ENCODE results near the gene ZNF548.
A peak's percentile ranks its signal among the peaks of the same experiment; 100 is the strongest.

The ZNF548 gene

DNA sequence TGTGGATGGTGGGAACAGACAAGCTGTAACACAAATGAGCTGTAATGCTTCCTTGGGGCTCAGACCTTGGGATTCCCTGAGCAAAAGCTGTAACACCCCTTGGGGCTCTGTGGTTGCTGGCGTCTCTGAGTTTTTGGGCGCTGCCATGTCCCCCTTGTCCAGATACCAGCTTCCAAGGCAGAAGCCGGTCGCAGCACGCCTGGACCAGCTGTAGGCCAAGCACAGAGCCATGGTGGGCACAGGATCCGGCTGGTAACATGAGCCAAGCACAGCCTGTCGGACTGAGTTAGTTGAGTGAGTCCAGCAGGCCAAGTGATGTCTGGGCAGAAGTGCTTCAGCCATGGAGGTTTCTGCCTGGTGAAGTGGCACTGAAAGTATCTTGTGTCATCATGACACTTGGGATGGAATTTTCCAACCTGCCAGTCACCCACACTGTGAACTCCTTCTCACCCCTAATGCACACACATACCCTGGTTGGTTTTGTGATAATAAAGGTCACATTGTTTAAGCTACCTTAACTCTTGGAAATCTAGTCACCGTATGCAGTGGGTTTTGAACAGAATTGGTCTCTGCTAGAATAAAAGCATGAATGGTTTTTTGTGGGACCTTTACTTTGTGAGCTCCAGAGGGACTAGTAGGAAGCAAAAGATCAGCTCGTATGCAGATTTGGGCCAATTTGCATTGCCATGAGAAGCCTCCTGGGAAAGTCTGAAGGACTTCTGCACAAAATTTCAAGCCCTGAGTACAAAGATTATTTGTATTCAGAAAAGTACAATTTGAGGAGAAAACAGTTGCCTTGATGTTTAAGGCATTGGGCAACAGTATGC, 14.3 kb downstream of the ZNF548 start:
- DNase-seq = no peak

DNA sequence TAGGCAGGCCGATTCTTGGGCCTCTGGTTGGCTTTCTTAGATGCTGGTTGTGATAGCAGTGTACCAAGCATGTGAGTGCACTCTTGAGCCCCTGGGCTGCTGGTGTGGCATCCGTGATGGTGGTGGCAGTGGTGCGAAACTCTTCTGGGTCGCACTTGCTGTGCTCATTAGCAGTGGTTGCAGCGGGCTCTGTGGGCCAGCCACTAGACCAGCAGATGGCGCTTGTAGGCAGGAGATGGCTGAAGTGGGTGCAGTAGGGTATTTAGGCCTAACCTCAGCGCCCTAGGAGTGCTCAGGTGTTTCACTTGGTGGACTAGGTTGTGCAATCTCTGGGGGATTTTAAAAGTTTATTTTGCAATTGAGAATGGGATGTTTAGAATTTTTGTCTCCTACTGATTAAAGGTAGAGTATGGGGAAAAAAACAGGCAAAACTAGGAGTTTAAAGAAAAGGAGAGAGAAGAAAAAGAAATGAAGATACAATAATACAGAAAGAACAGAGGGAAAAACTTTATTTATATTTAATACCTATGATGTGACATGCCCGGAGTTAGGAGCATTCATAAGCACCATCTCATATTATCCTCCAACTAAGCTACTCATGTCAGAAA, 17.0 kb downstream of the ZNF548 start:
- DNase-seq = peak; percentile 80

GRCh38 chr19:57410877-57411671, 21.4 kb downstream of the ZNF548 start, which contains the start of gene ZNF17:
Gene ZNF17, plus strand, starts transcription at chr19:57411161. Its CDS starts 2,455 bp downstream, at chr19:57413616.
- DNase-seq = peak; percentile 91

- DNase-seq = no peak
These were observed 29.8 kb downstream of the ZNF548 start for GRCh38 chr19:57419439-57419838.

GRCh38 chr19:57421037-57421436, 31.4 kb downstream of the ZNF548 start:
- no peak for DNase-seq

GRCh38 chr19:57434386-57435061, 44.9 kb downstream of the ZNF548 start:
- no peak for DNase-seq

- peak; percentile 91 for DNase-seq
These were observed 45.7 kb downstream of the ZNF548 start, which contains the start of gene ZNF749 for GRCh38 chr19:57435062-57435978. Gene ZNF749, plus strand, starts transcription at chr19:57435325. Its CDS starts 254 bp downstream, at chr19:57435579.

- DNase-seq = no peak
These were observed 46.8 kb downstream of the ZNF548 start for GRCh38 chr19:57436417-57436816.

GRCh38 chr19:57437931-57438330, 48.3 kb downstream of the ZNF548 start:
- no peak for DNase-seq

- DNase-seq = no peak
These were observed 49.3 kb downstream of the ZNF548 start for GRCh38 chr19:57438925-57439324.

GRCh38 chr19:57441979-57442752, 52.5 kb downstream of the ZNF548 start:
- DNase-seq = no peak

DNA sequence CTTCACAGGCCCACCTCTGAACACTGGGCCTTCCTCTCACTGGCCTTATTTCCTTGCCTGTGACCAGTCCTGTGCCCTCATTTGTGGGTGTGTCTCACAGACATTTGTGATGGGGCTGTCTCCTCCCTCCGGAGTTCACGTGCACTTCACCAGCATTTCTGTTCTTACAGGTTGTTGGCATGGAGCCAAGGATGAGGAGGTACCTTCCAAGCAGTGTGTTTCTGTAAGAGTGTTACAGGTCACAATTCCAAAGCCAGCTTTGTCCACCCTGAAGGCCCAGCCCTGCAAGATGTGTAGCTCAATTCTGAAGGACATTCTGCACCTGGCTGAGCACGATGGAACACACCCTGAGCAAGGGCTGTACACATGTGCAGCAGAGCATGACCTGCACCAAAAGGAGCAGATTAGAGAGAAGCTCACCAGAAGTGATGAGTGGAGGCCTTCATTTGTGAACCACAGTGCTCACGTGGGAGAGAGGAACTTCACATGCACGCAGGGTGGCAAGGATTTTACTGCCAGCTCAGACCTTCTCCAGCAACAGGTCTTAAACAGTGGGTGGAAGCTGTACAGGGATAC, 53.6 kb downstream of the ZNF548 start:
- no peak for DNase-seq

GRCh38 chr19:57452307-57452706, 62.7 kb downstream of the ZNF548 start:
- DNase-seq = no peak

All from activated CD8-positive, alpha-beta memory T cell treated with anti-CD3 and anti-CD28 coated beads, Interleukin-2, amount 50 U/mL, for 48 hours (primary cell).